ENCODE results near the gene FCN3.

GRCh38 chr1:27351541-27352107 lies 23.0 kb downstream of the FCN3 start:
- TF ChIP-seq CTCF (IDR thresholded peaks at IDR 0.05; ENCODE audit: insufficient read depth, low read length, poor library complexity, severe bottlenecking) (no peak), EZH2phosphoT487 (conservative IDR thresholded peaks at IDR 0.05; ENCODE audit: low read length) (no peak)

Data from SU-DHL-6 (cell line).